Lower lobe of right lung (tissue), 2 donors: ENCODE data around the gene DTX1. TPM values are rescaled to one million over a fixed set of nuclear protein-coding genes. Genes with fewer than 3 reads are reported as not detected.

Experiments
- ATAC-seq, 2 donors: fragments of 200-7000 bp; cut with Tn5 transposase; one replicate each; pipeline ENCODE4 v1.9.1; 2020 to 2022; ENCODE audit warnings: mild to moderate bottlenecking in 2 of 2, moderate library complexity in 2 of 2
- DNase-seq: peaks from one replicate; pipeline ENCODE4 v3.0.0-alpha.2; 2020
- H3K27ac ChIP-seq: fragments of 200-600 bp; one replicate; pipeline ENCODE4 v1.8.0; 2022
- H3K27me3 ChIP-seq: fragments of 200-600 bp; one replicate; pipeline ENCODE4 v1.8.0; 2022; ENCODE audit warnings: low read depth
- H3K36me3 ChIP-seq: fragments of 200-600 bp; one replicate; pipeline ENCODE4 v1.8.0; 2022; ENCODE audit warnings: mild to moderate bottlenecking
- H3K4me1 ChIP-seq: fragments of 200-600 bp; one replicate; pipeline ENCODE4 v1.8.0; 2022
- H3K4me3 ChIP-seq: fragments of 200-600 bp; one replicate; pipeline ENCODE4 v1.8.0; 2022; ENCODE audit warnings: mild to moderate bottlenecking
- H3K9me3 ChIP-seq: fragments of 200-600 bp; one replicate; pipeline ENCODE4 v1.8.0; 2022
- intact Hi-C: fragments of 100-400 bp; cut with DNase I; formaldehyde crosslinking; loops from one replicate; pipeline ENCODE4 v1.11.0; 2022
- total RNA-seq: library from RNA; stranded (reverse); fragmentation: NEBNext Ultra II Directional; extraction: Animal tissue kit (Norgen Biotek cat#: 25700); gene quantifications from one replicate; pipeline ENCODE4 v1.2.1, GENCODE V29; 2021
- TF ChIP-seq, protein P1 (sequence below): fragments of 200-600 bp; IDR thresholded peaks from one replicate; pipeline ENCODE4 v1.8.0; 2022; ENCODE audit warnings: antibody characterized with exemption, mild to moderate bottlenecking
- donor health status: DM: no; HTN: yes; CAD: no; lungs with severe emphysema.

The DTX1 gene
- total RNA-seq, 1 donor from 2014 or later, result 6.8 TPM

GRCh38 chr12:113048716-113049127 is 7.8 kb upstream of the DTX1 start:
- no peak overlapping the region for H3K27ac ChIP-seq
- ATAC-seq (peak; percentile 85 to 88), DNase-seq (no peak)
- no peaks in the 10 kb centered on the region for H3K36me3 ChIP-seq
- TF ChIP-seq, protein P1, sequence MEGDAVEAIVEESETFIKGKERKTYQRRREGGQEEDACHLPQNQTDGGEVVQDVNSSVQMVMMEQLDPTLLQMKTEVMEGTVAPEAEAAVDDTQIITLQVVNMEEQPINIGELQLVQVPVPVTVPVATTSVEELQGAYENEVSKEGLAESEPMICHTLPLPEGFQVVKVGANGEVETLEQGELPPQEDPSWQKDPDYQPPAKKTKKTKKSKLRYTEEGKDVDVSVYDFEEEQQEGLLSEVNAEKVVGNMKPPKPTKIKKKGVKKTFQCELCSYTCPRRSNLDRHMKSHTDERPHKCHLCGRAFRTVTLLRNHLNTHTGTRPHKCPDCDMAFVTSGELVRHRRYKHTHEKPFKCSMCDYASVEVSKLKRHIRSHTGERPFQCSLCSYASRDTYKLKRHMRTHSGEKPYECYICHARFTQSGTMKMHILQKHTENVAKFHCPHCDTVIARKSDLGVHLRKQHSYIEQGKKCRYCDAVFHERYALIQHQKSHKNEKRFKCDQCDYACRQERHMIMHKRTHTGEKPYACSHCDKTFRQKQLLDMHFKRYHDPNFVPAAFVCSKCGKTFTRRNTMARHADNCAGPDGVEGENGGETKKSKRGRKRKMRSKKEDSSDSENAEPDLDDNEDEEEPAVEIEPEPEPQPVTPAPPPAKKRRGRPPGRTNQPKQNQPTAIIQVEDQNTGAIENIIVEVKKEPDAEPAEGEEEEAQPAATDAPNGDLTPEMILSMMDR, result peak; percentile 80
- H3K4me3 ChIP-seq, result no peak overlapping the region
- no peaks in the 10 kb centered on the region for H3K4me1 ChIP-seq
- H3K9me3 ChIP-seq, result no peaks in the 10 kb centered on the region
- H3K27me3 ChIP-seq, result peaks cover 25% of the 10 kb centered on the region
- intact Hi-C loops, result no loop called here

- no peaks in the 10 kb centered on the region for H3K9me3 ChIP-seq
- TF ChIP-seq, protein P1, result peak; percentile 14
- no peak overlapping the region for H3K4me3 ChIP-seq
- ATAC-seq (peak; percentile 44 to 47), DNase-seq (no peak)
- H3K27me3 ChIP-seq, result peaks cover 26% of the 10 kb centered on the region
- no peaks in the 10 kb centered on the region for H3K4me1 ChIP-seq
- intact Hi-C loops, result no loop called here
- H3K36me3 ChIP-seq, result no peaks in the 10 kb centered on the region
- no peak overlapping the region for H3K27ac ChIP-seq
Measured at GRCh38 chr12:113049976-113050742, 6.4 kb upstream of the DTX1 start.

DNA sequence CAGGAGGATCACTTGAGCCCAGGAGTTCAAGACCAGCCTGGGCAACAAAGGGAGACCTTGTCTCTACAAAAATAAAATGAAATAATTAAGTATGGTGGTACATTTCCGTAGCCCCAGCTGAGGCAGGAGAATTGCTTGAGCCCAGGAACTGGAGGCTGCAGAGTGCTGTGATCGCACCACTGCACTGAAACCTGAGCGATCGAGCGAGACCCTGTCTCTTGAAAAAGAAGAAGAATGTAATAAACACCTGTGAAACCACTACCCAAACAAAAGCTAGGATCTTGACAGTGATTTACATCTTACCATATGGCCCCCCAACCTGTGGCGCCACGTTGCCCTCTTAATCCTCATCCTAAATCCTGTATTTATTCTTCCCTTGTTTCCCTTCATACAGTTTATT is 5.7 kb upstream of the DTX1 start:
- H3K4me1 ChIP-seq, result no peaks in the 10 kb centered on the region
- ATAC-seq, result no peak
- H3K27me3 ChIP-seq, result peaks cover 33% of the 10 kb centered on the region
- no peaks in the 10 kb centered on the region for H3K36me3 ChIP-seq
- intact Hi-C loops, result no loop called here
- no peak overlapping the region for H3K4me3 ChIP-seq
- H3K9me3 ChIP-seq, result no peaks in the 10 kb centered on the region
- TF ChIP-seq, protein P1, result no peak
- H3K27ac ChIP-seq, result no peak overlapping the region
- DNase-seq, result no peak

- peaks cover 5% of the 10 kb centered on the region for H3K4me1 ChIP-seq
- ATAC-seq, result no peak
- TF ChIP-seq, protein P1, result no peak
- H3K27ac ChIP-seq, result no peak overlapping the region
- no peak overlapping the region for H3K4me3 ChIP-seq
- no peak for DNase-seq
- intact Hi-C loops, result no loop called here
- peaks cover 42% of the 10 kb centered on the region for H3K27me3 ChIP-seq
- H3K9me3 ChIP-seq, result no peaks in the 10 kb centered on the region
- H3K36me3 ChIP-seq, result no peaks in the 10 kb centered on the region
Measured at GRCh38 chr12:113051759-113052158, 4.8 kb upstream of the DTX1 start.

DNA sequence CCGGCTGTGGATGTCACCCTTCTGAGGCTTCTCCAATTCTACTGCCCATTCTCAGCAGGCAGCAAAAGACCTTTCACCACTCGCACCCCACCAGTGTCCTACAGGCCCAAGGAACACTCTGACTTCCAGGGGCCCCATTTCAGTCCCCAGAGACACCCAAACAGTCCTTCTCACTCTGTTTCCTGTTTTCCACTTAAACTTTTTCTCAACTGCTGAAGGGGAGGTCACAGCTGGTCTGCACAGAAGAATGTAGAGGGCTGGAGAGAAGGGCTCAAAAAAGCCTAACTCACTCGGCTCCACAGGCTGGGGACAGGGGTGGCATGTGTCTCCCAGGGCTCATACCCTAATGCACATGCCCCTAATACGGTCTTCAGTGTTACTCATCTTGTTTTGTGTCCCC is 4.2 kb upstream of the DTX1 start:
- Histone ChIP-seq H3K36me3 (no peaks in the 10 kb centered on the region), H3K9me3 (no peaks in the 10 kb centered on the region), H3K27ac (no peak overlapping the region), H3K4me1 (peaks cover 10% of the 10 kb centered on the region), H3K4me3 (no peak overlapping the region), H3K27me3 (peaks cover 48% of the 10 kb centered on the region)
- ATAC-seq (no peak), DNase-seq (no peak)
- intact Hi-C loops, result no loop called here
- TF ChIP-seq, protein P1, result no peak
